Trophoblast cell (in vitro differentiated cells and primary cell): ENCODE data around the gene STK36.
"Not testable (repeated sequence)": the region's sequence is repeated elsewhere in the genome, so short reads cannot be mapped to it uniquely, and the experiment has no call there.

Experiments used
- DNase-seq, 2 donors: peaks; one replicate each; pipeline ENCODE4 v3.0.0-alpha.2; 2016
- H2AFZ ChIP-seq: 2 replicates; pipeline ENCODE4 v1.6.1; 2013; ENCODE audit warnings: low read length, moderate library complexity, mild to moderate bottlenecking; ENCODE audit not compliant: insufficient read depth, poor library complexity
- H2AK5ac ChIP-seq: 2 replicates; pipeline ENCODE4 v1.6.1; 2013; ENCODE audit warnings: mild to moderate bottlenecking, low read length
- H2BK120ac ChIP-seq: 2 replicates; pipeline ENCODE4 v1.6.1; 2013; ENCODE audit warnings: low read length, mild to moderate bottlenecking, moderate library complexity; ENCODE audit not compliant: insufficient read depth, poor library complexity
- H2BK12ac ChIP-seq: 2 replicates; pipeline ENCODE4 v1.6.1; 2013; ENCODE audit warnings: mild to moderate bottlenecking, low read length, moderate library complexity
- H2BK5ac ChIP-seq: 2 replicates; pipeline ENCODE4 v1.6.1; 2013; ENCODE audit warnings: low read length, low read depth, moderate library complexity, mild to moderate bottlenecking; ENCODE audit not compliant: poor library complexity
- H3K14ac ChIP-seq: 2 replicates; pipeline ENCODE4 v1.6.1; 2013; ENCODE audit warnings: mild to moderate bottlenecking, low read length
- H3K18ac ChIP-seq: 2 replicates; pipeline ENCODE4 v1.6.1; 2013; ENCODE audit warnings: mild to moderate bottlenecking, low read length
- H3K23ac ChIP-seq: 2 replicates; pipeline ENCODE4 v1.6.1; 2013; ENCODE audit warnings: low read length
- H3K27ac ChIP-seq: 2 replicates; pipeline ENCODE4 v1.5.1; 2013; ENCODE audit warnings: low read depth, mild to moderate bottlenecking, inconsistent platforms, low read length, moderate library complexity
- H3K27me3 ChIP-seq: 2 replicates; pipeline ENCODE4 v1.6.1; 2013; ENCODE audit warnings: inconsistent platforms, mild to moderate bottlenecking, low read length, moderate library complexity; ENCODE audit not compliant: insufficient read depth
- H3K36me3 ChIP-seq, 2 experiments: 1 replicate in 1 of 2; 2 replicates in 1 of 2; pipeline ENCODE4 v1.6.1; 2013; ENCODE audit warnings: low read length in 2 of 2, mild to moderate bottlenecking in 2 of 2, moderate library complexity in 1 of 2; ENCODE audit not compliant: insufficient read depth in 2 of 2, control insufficient read depth in 1 of 2
- H3K4ac ChIP-seq: 2 replicates; pipeline ENCODE4 v1.6.1; 2013; ENCODE audit warnings: low read depth, mild to moderate bottlenecking, low read length, moderate library complexity
- H3K4me1 ChIP-seq, 2 experiments: 1 replicate in 1 of 2; 2 replicates in 1 of 2; pipeline ENCODE4 v1.6.1; 2013; ENCODE audit warnings: low read length in 2 of 2, mild to moderate bottlenecking in 2 of 2, moderate library complexity in 1 of 2; ENCODE audit not compliant: insufficient read depth in 2 of 2, control insufficient read depth in 1 of 2
- H3K4me2 ChIP-seq: 2 replicates; pipeline ENCODE4 v1.6.1; 2013; ENCODE audit warnings: inconsistent platforms, mild to moderate bottlenecking, low read length, moderate library complexity
- H3K4me3 ChIP-seq: 2 replicates; pipeline ENCODE4 v1.5.1; 2013; ENCODE audit warnings: mild to moderate bottlenecking, low read depth, low read length, inconsistent platforms
- H3K79me1 ChIP-seq: one replicate; pipeline ENCODE4 v1.6.1; 2013; ENCODE audit warnings: low read length
- H3K79me2 ChIP-seq: 2 replicates; pipeline ENCODE4 v1.6.1; 2013; ENCODE audit warnings: low read length, mild to moderate bottlenecking; ENCODE audit not compliant: control insufficient read depth, insufficient read depth, poor library complexity
- H3K9ac ChIP-seq: 2 replicates; pipeline ENCODE4 v1.6.1; 2013; ENCODE audit warnings: mild to moderate bottlenecking, low read length
- H3K9me3 ChIP-seq: 2 replicates; pipeline ENCODE4 v1.6.1; 2013; ENCODE audit warnings: low read depth, mild to moderate bottlenecking, control low read depth, inconsistent platforms, low read length; ENCODE audit not compliant: insufficient read depth
- H4K12ac ChIP-seq: 2 replicates; pipeline ENCODE4 v1.6.1; 2013; ENCODE audit warnings: low read depth, mild to moderate bottlenecking, low read length, moderate library complexity
- H4K8ac ChIP-seq: 2 replicates; pipeline ENCODE4 v1.6.1; 2013; ENCODE audit warnings: low read depth, mild to moderate bottlenecking, low read length, moderate library complexity
- H4K91ac ChIP-seq: one replicate; pipeline ENCODE4 v1.6.1; 2013; ENCODE audit warnings: low read depth, mild to moderate bottlenecking, low read length, moderate library complexity
- WGBS: extraction: QIAGEN DNeasy Blood & Tissue Kit; methylation state at CpG from one replicate; pipeline ENCODE4 v1.1.7; 2013; ENCODE audit warnings: missing lambda C conversion rate; ENCODE audit not compliant: insufficient read length, insufficient coverage; ENCODE audit errors: extremely low coverage; 5-methylcytosine and 5-hydroxymethylcytosine counted together

The STK36 gene

DNA sequence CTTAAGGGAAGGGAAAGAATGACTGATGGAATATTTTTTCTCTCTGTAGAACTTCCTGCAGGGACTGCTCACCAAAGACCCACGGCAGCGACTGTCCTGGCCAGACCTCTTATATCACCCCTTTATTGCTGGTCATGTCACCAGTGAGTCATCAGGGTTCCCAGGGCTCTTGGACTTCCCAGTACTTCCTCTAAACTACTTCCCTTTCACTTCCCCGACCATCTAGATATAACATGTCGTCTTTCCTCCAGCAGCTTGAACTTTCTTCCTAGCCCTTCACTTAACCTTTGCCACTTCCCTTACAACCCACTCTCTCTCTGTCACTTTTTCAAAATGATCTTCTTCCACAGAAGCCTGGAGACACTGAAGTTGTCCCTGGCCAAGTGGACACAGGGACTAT lies 7.2 kb downstream of the STK36 start:
- no peaks in the 10 kb centered on the region for H3K4me1 ChIP-seq
- no peak overlapping the region for H4K91ac ChIP-seq
- H3K4ac ChIP-seq: no peak overlapping the region
- no peaks in the 10 kb centered on the region for H3K79me1 ChIP-seq
- no peaks in the 10 kb centered on the region for H3K9me3 ChIP-seq
- no peak overlapping the region for H4K12ac ChIP-seq
- H3K14ac ChIP-seq: no peak overlapping the region
- no peak overlapping the region for H2BK120ac ChIP-seq
- H3K23ac ChIP-seq: no peak overlapping the region
- no peak overlapping the region for H2AK5ac ChIP-seq
- H3K18ac ChIP-seq: no peak overlapping the region
- no peak overlapping the region for H2AFZ ChIP-seq
- H3K27ac ChIP-seq: no peak overlapping the region
- peak in 1 of 2 donors; percentile 23 for DNase-seq
- H3K4me3 ChIP-seq: no peak overlapping the region
- H3K4me2 ChIP-seq: no peak overlapping the region
- H2BK12ac ChIP-seq: no peak overlapping the region
- no peak overlapping the region for H3K9ac ChIP-seq
- no peak overlapping the region for H4K8ac ChIP-seq
- peaks cover 9 to 15% of the 10 kb centered on the region in 2 experiments for H3K36me3 ChIP-seq
- no CpG with 5 or more reads among the region's 4 CpGs for WGBS
- no peaks in the 10 kb centered on the region for H3K27me3 ChIP-seq
- H3K79me2 ChIP-seq: no peaks in the 10 kb centered on the region
- H2BK5ac ChIP-seq: no peak overlapping the region

DNA sequence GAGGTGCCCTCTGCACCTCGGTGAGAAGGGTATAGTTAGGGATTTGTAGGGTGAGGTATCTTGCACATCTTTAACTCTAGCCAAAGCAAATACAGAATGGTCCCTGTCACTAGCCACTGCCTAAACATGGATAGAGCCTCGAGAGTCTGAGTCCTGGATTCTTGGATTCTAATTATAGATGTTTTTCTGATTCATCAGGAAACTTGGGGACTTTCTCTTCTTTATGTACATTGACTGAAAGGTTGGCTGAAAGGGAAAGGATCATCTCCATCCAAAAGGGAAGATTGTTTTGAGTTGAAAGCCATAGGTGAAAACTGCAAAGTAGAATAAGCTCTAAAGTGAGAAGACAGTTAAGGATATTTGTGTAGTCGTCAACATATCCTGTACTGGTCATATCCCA lies 8.2 kb downstream of the STK36 start:
- Histone ChIP-seq H3K4ac (no peak overlapping the region), H3K79me1 (no peaks in the 10 kb centered on the region), H3K9me3 (no peaks in the 10 kb centered on the region), H3K18ac (no peak overlapping the region), H3K36me3 (peaks cover 9 to 15% of the 10 kb centered on the region in 2 experiments), H3K23ac (no peak overlapping the region), H3K9ac (no peak overlapping the region), H3K4me1 (no peaks in the 10 kb centered on the region), H2BK5ac (no peak overlapping the region), H2BK12ac (no peak overlapping the region), H3K27me3 (no peaks in the 10 kb centered on the region), H4K12ac (no peak overlapping the region), H3K79me2 (no peaks in the 10 kb centered on the region), H4K8ac (no peak overlapping the region), H2BK120ac (no peak overlapping the region), H3K27ac (no peak overlapping the region), H3K4me3 (no peak overlapping the region), H3K4me2 (no peak overlapping the region), H2AK5ac (no peak overlapping the region), H4K91ac (no peak overlapping the region), H2AFZ (no peak overlapping the region), H3K14ac (no peak overlapping the region)
- DNase-seq: no peak
- no CpG with 5 or more reads among the region's 3 CpGs for WGBS

DNA sequence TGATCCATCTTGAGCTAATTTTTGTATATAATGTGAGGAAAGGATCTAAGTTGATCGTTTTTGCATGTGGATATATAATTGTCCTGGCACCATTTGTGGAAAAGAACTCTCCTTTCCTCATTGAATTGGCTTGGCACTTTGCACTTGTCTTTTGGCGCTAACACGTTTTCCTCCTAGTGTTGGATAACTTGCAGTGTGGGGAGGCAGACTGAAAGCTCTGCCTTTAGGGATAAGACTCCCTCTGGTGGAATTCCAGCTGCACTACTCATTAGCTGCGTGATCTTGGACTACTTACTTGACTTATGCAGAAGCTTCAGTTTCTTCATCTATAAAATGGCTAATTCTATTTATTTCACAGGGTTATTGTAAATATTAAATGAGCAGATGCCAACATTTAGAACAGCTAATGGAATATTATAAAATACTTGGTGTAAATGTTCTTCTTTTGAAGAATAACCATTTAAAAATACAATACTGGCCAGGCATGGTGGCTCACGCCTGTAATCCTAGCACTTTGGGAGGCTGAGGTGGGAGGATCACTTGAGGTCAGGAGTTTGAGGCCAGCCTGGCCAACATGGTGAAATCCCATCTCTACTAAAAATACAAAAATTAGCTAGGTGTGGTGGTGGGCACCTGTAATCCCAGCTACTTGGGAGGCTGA lies 15.6 kb downstream of the STK36 start:
- not testable (repeated sequence) for H3K9me3 ChIP-seq, H3K79me2 ChIP-seq, H3K4ac ChIP-seq, H3K14ac ChIP-seq, H3K27me3 ChIP-seq, H4K91ac ChIP-seq, H3K18ac ChIP-seq, H3K79me1 ChIP-seq, H3K4me2 ChIP-seq, H2BK5ac ChIP-seq, H2BK12ac ChIP-seq, H2AFZ ChIP-seq, H3K4me3 ChIP-seq, H3K9ac ChIP-seq, H3K4me1 ChIP-seq, H2BK120ac ChIP-seq, H3K27ac ChIP-seq, H3K23ac ChIP-seq, H4K12ac ChIP-seq, H2AK5ac ChIP-seq, H4K8ac ChIP-seq
- peaks cover 7 to 11% of the 10 kb centered on the region in 2 experiments for H3K36me3 ChIP-seq
- DNase-seq: peak; percentile 62 to 86
- WGBS: no CpG with 5 or more reads among the region's 5 CpGs

GRCh38 chr2:218691234-218691633 lies 19.3 kb downstream of the STK36 start:
- no peak for DNase-seq

More at GRCh38 chr2:218691234-218691633, 19.3 kb downstream of the STK36 start:
- H3K14ac ChIP-seq: no peak overlapping the region
- H3K27me3 ChIP-seq: no peaks in the 10 kb centered on the region
- H3K36me3 ChIP-seq: peaks cover 6 to 15% of the 10 kb centered on the region in 2 experiments
- no peak overlapping the region for H2BK12ac ChIP-seq
- H2BK120ac ChIP-seq: no peak overlapping the region
- no peak overlapping the region for H3K4me2 ChIP-seq
- no peak overlapping the region for H3K23ac ChIP-seq
- no peak overlapping the region for H3K4ac ChIP-seq
- H4K8ac ChIP-seq: no peak overlapping the region
- H3K79me2 ChIP-seq: no peaks in the 10 kb centered on the region
- no peak overlapping the region for H3K9ac ChIP-seq
- H3K4me3 ChIP-seq: no peak overlapping the region
- H3K79me1 ChIP-seq: peaks cover 11% of the 10 kb centered on the region
- no peak overlapping the region for H2AK5ac ChIP-seq
- no peak overlapping the region for H3K18ac ChIP-seq
- peaks cover 20 to 22% of the 10 kb centered on the region in 2 experiments for H3K4me1 ChIP-seq
- no peak overlapping the region for H4K12ac ChIP-seq
- no peak overlapping the region for H2AFZ ChIP-seq
- no peak overlapping the region for H4K91ac ChIP-seq
- H2BK5ac ChIP-seq: no peak overlapping the region
- no peaks in the 10 kb centered on the region for H3K9me3 ChIP-seq
- no peak overlapping the region for H3K27ac ChIP-seq
